Measurements from ENCODE around the gene SLCO1B1.
"Not testable (repeated sequence)": the region's sequence is repeated elsewhere in the genome, so short reads cannot be mapped to it uniquely, and the experiment has no call there.

DNA sequence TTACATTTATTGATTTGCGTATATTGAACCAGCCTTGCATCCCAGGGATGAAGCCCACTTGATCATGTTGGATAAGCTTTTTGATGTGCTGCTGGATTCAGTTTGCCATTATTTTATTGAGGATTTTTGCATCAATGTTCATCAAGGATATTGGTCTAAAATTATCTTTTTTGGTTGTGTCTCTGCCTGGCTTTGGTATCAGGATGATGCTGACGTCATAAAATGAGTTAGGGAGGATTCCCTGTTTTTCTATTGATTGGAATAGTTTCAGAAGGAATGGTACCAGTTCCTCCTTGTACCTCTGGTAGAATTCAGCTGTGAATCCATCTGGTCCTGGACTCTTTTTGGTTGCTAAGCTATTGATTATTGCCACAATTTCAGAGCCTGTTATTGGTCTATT lies 46.2 kb upstream of the SLCO1B1 start:
- TF ChIP-seq, protein P1, sequence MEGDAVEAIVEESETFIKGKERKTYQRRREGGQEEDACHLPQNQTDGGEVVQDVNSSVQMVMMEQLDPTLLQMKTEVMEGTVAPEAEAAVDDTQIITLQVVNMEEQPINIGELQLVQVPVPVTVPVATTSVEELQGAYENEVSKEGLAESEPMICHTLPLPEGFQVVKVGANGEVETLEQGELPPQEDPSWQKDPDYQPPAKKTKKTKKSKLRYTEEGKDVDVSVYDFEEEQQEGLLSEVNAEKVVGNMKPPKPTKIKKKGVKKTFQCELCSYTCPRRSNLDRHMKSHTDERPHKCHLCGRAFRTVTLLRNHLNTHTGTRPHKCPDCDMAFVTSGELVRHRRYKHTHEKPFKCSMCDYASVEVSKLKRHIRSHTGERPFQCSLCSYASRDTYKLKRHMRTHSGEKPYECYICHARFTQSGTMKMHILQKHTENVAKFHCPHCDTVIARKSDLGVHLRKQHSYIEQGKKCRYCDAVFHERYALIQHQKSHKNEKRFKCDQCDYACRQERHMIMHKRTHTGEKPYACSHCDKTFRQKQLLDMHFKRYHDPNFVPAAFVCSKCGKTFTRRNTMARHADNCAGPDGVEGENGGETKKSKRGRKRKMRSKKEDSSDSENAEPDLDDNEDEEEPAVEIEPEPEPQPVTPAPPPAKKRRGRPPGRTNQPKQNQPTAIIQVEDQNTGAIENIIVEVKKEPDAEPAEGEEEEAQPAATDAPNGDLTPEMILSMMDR (IDR thresholded peaks at IDR 0.05): not testable (repeated sequence)
- TF ChIP-seq POLR2A, POLR2AphosphoS5 (IDR thresholded peaks at IDR 0.05): not testable (repeated sequence)
